Smooth muscle cell (in vitro differentiated cells): Measurements from ENCODE around the gene RELCH. TPM values are rescaled to one million over a fixed set of nuclear protein-coding genes. Genes with fewer than 3 reads are reported as not detected.

Source experiments
- DNase-seq: peaks from one replicate; lab custom pipeline; 2025; ENCODE audit not compliant: unreplicated experiment; lab: John Stamatoyannopoulos, UW
- H2AFZ ChIP-seq: fragments of 200-600 bp; sonication (generic); 2 replicates; pipeline ENCODE4 v1.6.0; 2016; ENCODE audit warnings: antibody characterized with exemption, low read depth, mild to moderate bottlenecking
- H3F3A ChIP-seq: fragments of 200-600 bp; sonication (generic); 2 replicates; pipeline ENCODE4 v1.6.0; 2017; ENCODE audit warnings: antibody characterized with exemption, low read depth
- H3K27ac ChIP-seq: fragments of 200-600 bp; sonication (generic); 2 replicates; pipeline ENCODE4 v1.5.1; 2016; ENCODE audit warnings: low read depth, mild to moderate bottlenecking
- H3K27me3 ChIP-seq: fragments of 200-600 bp; sonication (generic); 2 replicates; pipeline ENCODE4 v1.6.1; 2016; ENCODE audit warnings: low read depth, mild to moderate bottlenecking
- H3K36me3 ChIP-seq: fragments of 200-600 bp; sonication (generic); 2 replicates; pipeline ENCODE4 v1.5.1; 2016; ENCODE audit warnings: low read depth
- H3K4me1 ChIP-seq: fragments of 200-600 bp; sonication (generic); 2 replicates; pipeline ENCODE4 v1.5.1; 2016; ENCODE audit warnings: low read depth
- H3K4me2 ChIP-seq: fragments of 200-600 bp; sonication (generic); 2 replicates; pipeline ENCODE4 v1.6.0; 2016; ENCODE audit warnings: mild to moderate bottlenecking
- H3K4me3 ChIP-seq: fragments of 200-600 bp; sonication (generic); 2 replicates; pipeline ENCODE4 v1.5.1; 2016; ENCODE audit warnings: mild to moderate bottlenecking
- H3K79me2 ChIP-seq: fragments of 200-600 bp; sonication (generic); 2 replicates; pipeline ENCODE4 v1.6.0; 2016; ENCODE audit warnings: low read depth, mild to moderate bottlenecking
- H3K9ac ChIP-seq: fragments of 200-600 bp; sonication (generic); 2 replicates; pipeline ENCODE4 v1.6.0; 2016; ENCODE audit warnings: low read depth
- H3K9me3 ChIP-seq: fragments of 200-600 bp; sonication (generic); replicated peaks from 2 replicates; pipeline ENCODE4 v1.5.1; 2016; ENCODE audit warnings: low read depth
- H4K20me1 ChIP-seq: fragments of 200-600 bp; sonication (generic); 2 replicates; pipeline ENCODE4 v1.6.0; 2016; ENCODE audit warnings: low read depth
- CTCF ChIP-seq: fragments of 200-600 bp; sonication (generic); IDR thresholded peaks from 2 replicates; pipeline ENCODE4 v1.5.1; 2017; ENCODE audit warnings: borderline replicate concordance, mild to moderate bottlenecking, antibody characterized with exemption; ENCODE audit not compliant: insufficient read depth, poor library complexity, severe bottlenecking
- WGBS: methylation state at CpG from one replicate; pipeline ENCODE4 v1.1.7; 2016; ENCODE audit warnings: low lambda C conversion rate; 5-methylcytosine and 5-hydroxymethylcytosine counted together
- polyA plus RNA-seq: library from polyadenylated mRNA; unstranded; fragments of >200 nt; fragmentation: Nextera tagmentation; extraction: Ambion mirVana; gene quantifications from 2 replicates; pipeline ENCODE4 v1.2.1, GENCODE V29; 2016
- total RNA-seq: library from RNA; depleted of rRNA; stranded (reverse); fragments of >200 nt; gene quantifications from 2 replicates; pipeline ENCODE4 v1.2.3, GENCODE V29; 2014

RELCH gene
- total and polyA plus RNA-seq, 2 experiments from 2014 or later: 3.6 to 19.2 TPM

DNA sequence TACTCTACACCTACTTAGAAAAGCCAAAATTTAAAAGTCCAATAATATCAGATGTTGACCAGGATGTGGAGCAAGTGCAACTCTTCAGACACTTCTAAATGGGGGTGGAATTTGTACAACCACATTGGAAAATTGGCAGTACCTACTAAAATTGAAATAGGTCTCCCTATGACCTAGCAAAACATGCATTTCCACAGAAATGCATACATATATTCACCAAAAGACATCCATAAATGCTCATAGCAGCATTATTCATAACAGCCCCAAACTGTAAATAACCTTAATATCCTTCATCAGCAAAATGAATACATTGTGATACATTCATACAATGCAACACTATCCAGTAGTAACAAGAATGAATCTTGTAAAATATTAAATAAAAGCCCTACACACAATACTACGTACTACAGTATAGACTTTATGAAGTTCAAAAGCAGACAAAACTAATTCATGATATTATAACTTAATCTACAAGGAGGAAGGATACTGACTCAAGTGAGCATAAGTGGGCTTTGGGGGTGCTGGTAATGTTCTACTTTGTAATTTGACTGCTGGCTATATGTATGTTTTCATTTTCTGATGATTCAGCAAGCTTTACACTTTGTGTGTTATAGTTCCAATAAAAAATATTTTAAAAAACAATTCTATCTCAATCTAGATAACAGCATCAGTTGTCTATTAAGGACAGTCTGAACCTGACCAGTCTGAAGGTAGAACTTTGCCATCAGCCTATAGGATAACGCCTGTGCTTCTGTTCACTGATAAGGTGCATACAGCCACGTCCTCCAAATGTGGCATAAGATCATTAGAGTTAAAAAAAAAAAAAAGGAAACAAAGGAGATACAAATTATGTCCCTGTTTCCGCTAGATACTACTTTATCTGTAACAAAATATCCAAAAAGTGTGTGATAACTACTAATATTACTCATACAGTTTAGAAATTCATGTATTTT, 131.4 kb downstream of the RELCH start:
- Histone ChIP-seq H3K4me1 (no peaks in the 10 kb centered on the region), H3K4me3 (no peak overlapping the region), H3K36me3 (no peaks in the 10 kb centered on the region), H3K27ac (no peak overlapping the region), H3K79me2 (no peaks in the 10 kb centered on the region), H3K9ac (no peak overlapping the region), H2AFZ (no peak overlapping the region), H4K20me1 (no peaks in the 10 kb centered on the region), H3K27me3 (peaks cover 43% of the 10 kb centered on the region), H3K9me3 (no peaks in the 10 kb centered on the region), H3F3A (no peaks in the 10 kb centered on the region), H3K4me2 (no peak overlapping the region)
- DNase-seq: no peak
- no peak for TF ChIP-seq CTCF
- 86% methylated on average over 4 of the region's 4 CpGs for WGBS

- TF ChIP-seq CTCF: no peak
Measured at GRCh38 chr18:62321201-62321600, 134.1 kb downstream of the RELCH start.

DNA sequence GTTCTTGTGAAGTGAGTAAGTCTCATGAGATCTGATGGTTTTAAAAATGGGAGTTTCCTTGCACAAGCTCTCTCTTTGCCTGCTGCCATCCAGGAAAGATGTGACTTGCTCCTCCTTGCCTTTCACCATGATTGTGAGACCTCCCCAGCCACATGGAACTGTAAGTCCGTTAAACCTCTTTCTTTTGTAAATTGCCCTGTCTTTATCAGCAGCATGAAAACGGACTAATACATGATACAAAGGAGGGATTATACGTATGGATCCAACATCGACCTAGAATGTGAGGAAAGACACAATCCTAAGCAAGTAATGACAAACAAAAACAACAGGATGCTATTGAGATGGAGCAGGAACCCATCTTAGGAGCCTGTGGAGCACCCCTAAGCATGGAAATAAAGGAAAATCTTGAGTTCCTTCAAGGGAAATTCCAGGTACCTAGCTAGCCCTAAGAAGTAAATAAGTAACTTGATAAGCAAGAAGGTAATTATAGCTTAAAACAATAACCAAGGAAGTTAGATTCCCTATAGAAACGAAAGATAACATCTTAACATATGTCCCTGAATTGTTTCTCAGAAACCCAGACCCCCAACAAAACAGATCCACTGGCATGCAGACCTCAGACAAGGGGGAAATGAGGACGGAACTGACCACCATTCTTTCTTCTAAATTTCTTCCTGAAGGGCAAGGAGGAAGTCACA, 136.6 kb downstream of the RELCH start:
- H3K27me3 ChIP-seq: peaks cover 81% of the 10 kb centered on the region
- 29% methylated on average over 6 of the region's 6 CpGs for WGBS
- no peaks in the 10 kb centered on the region for H4K20me1 ChIP-seq
- no peak overlapping the region for H2AFZ ChIP-seq
- H3K4me1 ChIP-seq: peaks cover 13% of the 10 kb centered on the region
- H3K4me3 ChIP-seq: no peak overlapping the region
- no peak overlapping the region for H3K4me2 ChIP-seq
- H3K9me3 ChIP-seq: no peaks in the 10 kb centered on the region
- DNase-seq: no peak
- no peaks in the 10 kb centered on the region for H3K36me3 ChIP-seq
- no peaks in the 10 kb centered on the region for H3K79me2 ChIP-seq
- H3K9ac ChIP-seq: no peak overlapping the region
- no peak overlapping the region for H3K27ac ChIP-seq
- TF ChIP-seq CTCF: no peak
- H3F3A ChIP-seq: no peaks in the 10 kb centered on the region

More at GRCh38 chr18:62321201-62321600, 134.1 kb downstream of the RELCH start:
- H4K20me1 ChIP-seq: no peaks in the 10 kb centered on the region
- no peak overlapping the region for H3K9ac ChIP-seq
- H3K36me3 ChIP-seq: no peaks in the 10 kb centered on the region
- H3K9me3 ChIP-seq: no peaks in the 10 kb centered on the region
- no peak overlapping the region for H2AFZ ChIP-seq
- no peak overlapping the region for H3K27ac ChIP-seq
- no peaks in the 10 kb centered on the region for H3K79me2 ChIP-seq
- DNase-seq: no peak
- H3K27me3 ChIP-seq: peaks cover 66% of the 10 kb centered on the region
- no peak overlapping the region for H3K4me3 ChIP-seq
- H3F3A ChIP-seq: no peaks in the 10 kb centered on the region
- no peak overlapping the region for H3K4me2 ChIP-seq
- H3K4me1 ChIP-seq: peaks cover 8% of the 10 kb centered on the region
- WGBS: 86% methylated on average over 3 of the region's 3 CpGs
